HG03378 (cell line): Measurements from ENCODE around the gene GLCE.
A peak's percentile ranks its signal among the peaks of the same experiment; 100 is the strongest.

Experiments used
- ATAC-seq: cut with Tn5 transposase; IDR thresholded peaks from one replicate; pipeline ENCODE4 v1.9.1; 2021; ENCODE audit warnings: mild to moderate bottlenecking, moderate library complexity; ENCODE audit not compliant: unreplicated experiment

The GLCE gene

GRCh38 chr15:69160141-69160993, at the start of gene GLCE:
Gene GLCE (plus strand): TSS chr15:69160635. CDS start chr15:69255807, 95,172 bp downstream.
- ATAC-seq: peak; percentile 77

DNA sequence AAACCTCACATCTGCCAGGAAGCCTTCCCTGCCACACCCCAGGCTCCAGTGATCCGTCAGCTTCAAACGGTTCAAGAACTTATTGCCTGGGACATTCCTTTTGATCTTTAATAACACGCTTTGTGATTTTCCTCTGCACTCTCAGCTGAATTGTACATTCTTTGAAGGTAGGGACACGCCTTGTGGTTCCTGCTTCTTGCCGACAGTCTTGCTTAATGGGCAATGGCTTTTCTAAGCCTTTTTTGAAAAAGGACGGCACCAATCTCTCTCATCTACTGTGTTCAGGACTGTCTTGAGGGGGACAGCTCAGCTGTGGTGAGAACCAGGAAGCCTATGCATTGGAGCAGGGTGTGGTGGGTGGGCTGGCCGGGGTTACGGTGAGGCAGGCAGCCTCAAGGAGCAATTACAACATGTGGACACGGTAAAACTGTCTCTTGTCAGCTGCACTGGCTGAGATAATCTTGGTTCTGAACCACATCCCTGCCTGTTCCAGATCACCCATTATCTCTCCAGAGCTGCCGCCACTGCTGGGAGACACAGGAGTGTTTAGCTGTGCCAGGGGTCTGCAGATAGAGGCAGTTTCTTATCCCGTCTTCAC, 46.0 kb upstream of the GLCE start:
- no peak for ATAC-seq

- ATAC-seq: no peak
These were observed 45.4 kb upstream of the GLCE start for GRCh38 chr15:69115031-69115430.

DNA sequence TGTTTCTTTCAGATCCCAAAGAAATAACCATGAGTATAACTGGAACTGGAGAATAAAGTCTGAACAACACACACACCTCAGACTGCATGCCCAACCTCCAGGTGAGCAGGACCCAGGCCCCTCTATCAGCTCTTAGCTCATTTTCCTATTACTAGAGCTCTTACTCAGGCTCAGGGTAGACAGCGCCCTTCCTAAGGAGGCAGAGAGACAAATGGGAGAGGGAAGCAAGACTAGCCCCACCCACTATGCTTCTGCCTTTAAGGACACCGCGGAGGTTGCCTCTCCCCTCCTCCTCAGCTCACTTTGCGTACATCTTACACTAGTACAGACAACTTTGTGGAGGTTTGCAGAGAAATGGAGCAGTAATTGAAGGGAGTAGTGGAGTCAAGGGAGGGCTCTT, 44.0 kb upstream of the GLCE start:
- ATAC-seq: no peak

DNA sequence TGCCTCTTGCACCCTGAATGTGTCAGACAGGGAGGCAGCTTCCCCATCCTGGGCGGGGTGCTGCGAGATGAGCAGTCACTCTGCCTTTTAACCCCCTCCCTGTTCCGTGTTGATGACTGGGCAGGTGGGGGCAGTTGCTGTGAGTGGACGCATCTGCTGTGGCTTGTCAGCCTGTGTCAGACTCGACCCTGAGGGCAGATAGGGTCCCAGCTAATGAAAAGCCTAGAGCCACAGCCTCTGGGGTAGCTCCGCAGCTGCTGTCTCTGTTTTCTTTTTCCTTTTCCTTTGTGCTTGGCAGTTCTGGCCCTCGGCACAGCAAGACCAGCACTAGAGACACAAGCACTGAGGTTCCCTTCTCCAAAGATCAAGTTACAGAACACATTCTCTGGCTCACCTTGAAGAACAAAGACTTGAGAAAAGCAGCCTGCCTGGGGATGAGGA, 43.0 kb upstream of the GLCE start:
- no peak for ATAC-seq

GRCh38 chr15:69118089-69118488, 42.3 kb upstream of the GLCE start:
- no peak for ATAC-seq

DNA sequence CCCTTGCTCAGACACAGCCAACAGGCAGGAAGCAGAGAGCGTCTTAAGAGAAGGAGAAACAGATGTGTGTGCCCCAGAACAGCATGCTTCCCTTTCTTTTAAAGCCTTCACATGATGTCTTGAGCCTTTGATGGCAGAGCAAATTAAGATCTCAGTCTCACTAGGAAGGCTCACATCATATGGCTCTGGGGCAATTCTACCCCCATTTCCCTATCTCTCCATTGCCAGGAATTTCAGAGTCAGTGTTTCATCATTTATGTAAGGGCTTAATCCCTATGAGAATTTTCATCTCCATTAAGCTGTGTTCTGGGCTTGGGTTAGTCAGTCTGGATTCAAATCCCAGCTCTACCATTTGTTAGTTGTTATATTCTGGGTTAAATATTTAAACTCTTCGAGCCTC, 41.4 kb upstream of the GLCE start:
- ATAC-seq: no peak

- no peak for ATAC-seq
These were observed 40.6 kb upstream of the GLCE start for GRCh38 chr15:69119683-69120395.

DNA sequence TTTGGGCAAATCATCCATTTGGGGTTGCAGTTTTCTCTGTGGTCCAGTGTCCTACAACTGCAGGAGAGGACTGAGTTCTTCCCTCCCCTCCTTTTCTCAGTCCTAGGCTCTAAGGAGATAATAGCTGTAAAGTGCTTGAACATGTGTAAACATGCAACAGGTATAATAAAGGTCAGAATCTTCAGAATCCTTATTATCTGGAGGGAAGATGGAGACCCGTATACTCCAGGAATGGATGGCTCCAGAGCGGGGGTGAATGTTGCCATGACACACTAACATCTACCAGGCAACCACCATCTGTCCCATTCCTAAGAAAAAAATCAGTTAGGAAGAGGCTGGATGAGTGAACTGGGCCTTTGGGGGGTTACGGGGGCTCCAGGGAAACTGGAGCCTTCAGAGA, 39.7 kb upstream of the GLCE start:
- no peak for ATAC-seq

- ATAC-seq: no peak
These were observed 39.1 kb upstream of the GLCE start for GRCh38 chr15:69121198-69121828.

DNA sequence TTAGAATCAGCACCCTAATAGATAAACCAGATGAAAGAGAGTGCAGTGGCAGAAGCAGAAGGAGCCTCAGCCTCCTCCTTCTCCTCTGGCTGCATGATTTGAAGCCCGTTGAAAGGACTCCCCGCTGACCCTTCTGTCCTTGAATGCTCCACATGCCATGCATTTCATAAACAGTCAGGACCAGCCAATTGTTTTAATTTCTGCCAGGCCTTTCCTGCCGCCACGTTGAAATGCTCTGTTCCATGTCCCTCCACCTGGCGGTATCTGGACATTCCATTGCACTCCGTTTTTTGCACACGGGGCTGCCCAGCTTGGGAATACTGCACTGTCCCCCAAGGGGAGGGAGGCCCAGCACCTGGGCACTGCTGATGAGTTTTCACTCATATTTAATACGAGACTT, 35.2 kb upstream of the GLCE start:
- ATAC-seq: no peak

DNA sequence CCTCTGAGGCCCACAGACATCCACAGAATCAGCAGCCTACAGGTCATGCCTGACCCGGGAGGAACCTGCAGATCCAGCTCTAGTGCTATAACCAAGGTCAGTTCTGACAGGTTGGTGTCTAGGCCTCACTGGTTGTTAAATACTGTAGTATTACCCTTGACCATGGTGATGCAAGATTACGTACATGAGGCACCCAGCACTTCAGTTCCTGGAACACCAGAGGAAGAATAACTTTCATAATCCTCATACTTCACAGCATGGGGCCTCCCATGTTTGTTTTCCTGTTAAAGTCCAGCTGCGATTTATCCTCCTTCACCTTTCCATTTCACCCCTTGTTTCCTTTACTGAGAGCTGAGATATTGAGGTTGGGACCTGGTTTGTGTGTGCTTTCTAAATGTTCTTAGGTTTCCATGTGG, 34.4 kb upstream of the GLCE start:
- ATAC-seq: no peak

- ATAC-seq: no peak
These were observed 33.1 kb upstream of the GLCE start for GRCh38 chr15:69127306-69127705.

- ATAC-seq: no peak
These were observed 31.6 kb upstream of the GLCE start for GRCh38 chr15:69128667-69129311.

DNA sequence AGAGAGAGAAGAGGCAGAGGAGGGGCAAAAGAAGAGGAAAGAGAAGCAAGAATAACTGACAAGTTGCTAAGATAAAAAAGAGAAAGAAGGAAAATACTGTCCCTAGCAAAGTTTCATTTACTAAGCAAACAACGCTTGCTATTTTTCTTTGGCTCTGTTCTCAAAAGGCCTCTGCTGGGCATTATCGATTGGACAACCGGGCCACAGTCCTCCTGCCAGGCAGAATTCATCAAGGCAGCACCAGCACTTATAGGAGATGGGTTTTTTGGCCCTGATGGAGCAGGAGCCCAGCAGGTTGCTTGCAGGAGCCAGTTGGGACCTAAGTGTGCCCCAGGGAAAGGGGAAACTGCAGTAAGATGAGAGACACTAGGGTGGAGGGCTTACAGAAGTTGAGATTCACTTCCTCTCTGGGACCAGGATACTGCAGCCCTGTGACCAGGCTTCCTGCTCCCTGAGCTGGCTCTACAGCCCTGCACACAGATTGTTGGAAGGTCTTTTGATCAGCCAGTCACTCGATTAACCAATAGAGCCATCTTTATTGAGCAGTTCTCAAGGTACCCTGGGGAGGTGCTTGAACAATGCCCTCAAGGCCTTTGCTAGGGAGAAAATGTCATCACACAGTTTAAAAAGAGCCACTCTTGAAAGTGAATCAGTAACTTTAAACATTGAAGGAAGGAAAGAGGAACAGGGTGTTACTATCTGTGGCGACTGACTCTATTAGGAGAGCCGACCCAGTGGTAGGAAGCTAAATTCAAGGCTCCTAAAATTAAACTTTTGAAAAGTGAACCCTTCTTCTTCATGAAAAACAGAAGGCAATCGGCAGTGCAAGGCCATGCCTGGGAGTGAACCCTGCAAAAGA, 28.8 kb upstream of the GLCE start:
- ATAC-seq: no peak

- no peak for ATAC-seq
These were observed 28.0 kb upstream of the GLCE start for GRCh38 chr15:69132430-69132829.

GRCh38 chr15:69132977-69133861, 27.2 kb upstream of the GLCE start:
- no peak for ATAC-seq

- ATAC-seq: no peak
These were observed 26.4 kb upstream of the GLCE start for GRCh38 chr15:69133862-69134519.
